Measurements from ENCODE around the gene GADD45A. TPM values are rescaled to one million over a fixed set of nuclear protein-coding genes. Genes with fewer than 3 reads are reported as not detected.
A peak's percentile ranks its signal among the peaks of the same experiment; 100 is the strongest.

GADD45A gene
- total and polyA plus RNA-seq, 12 donors = 26.2 to 148 (median 59.7) TPM

DNA sequence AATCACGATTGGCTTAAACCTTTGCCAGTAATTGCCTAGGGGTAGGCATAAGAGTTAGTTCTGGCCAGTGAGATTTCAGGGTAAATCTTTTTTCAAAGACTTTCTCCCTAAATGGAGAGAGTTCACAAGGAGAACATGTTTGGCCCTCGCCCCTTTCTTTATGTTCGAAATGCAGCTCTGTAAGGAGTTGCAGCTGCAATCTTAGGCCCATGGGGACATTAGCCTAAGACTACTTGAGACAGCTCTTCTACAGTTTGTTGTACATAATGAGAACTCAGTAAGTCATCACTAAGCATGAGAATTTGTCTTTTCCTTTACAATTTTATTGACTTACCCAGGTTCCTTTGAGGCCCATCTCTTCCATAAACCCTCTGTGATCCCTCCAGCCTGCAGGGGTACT lies 40.4 kb upstream of the GADD45A start:
- intact Hi-C loops (cut with DNase I) = no loop called here
- Histone ChIP-seq H3K27ac (peak overlapping the region in 2 of 10 donors; percentile 56 to 75), H3K9me3 (no peaks in the 10 kb centered on the region), H3K36me3 (no peaks in the 10 kb centered on the region), H3K4me3 (no peak overlapping the region), H3K4me1 (peaks cover 8 to 40% (median 26%) of the 10 kb centered on the region in 9 donors), H3K27me3 (no peaks in the 10 kb centered on the region)
- DNase-seq (no peak), ATAC-seq (no peak)
- TF ChIP-seq, protein P1, sequence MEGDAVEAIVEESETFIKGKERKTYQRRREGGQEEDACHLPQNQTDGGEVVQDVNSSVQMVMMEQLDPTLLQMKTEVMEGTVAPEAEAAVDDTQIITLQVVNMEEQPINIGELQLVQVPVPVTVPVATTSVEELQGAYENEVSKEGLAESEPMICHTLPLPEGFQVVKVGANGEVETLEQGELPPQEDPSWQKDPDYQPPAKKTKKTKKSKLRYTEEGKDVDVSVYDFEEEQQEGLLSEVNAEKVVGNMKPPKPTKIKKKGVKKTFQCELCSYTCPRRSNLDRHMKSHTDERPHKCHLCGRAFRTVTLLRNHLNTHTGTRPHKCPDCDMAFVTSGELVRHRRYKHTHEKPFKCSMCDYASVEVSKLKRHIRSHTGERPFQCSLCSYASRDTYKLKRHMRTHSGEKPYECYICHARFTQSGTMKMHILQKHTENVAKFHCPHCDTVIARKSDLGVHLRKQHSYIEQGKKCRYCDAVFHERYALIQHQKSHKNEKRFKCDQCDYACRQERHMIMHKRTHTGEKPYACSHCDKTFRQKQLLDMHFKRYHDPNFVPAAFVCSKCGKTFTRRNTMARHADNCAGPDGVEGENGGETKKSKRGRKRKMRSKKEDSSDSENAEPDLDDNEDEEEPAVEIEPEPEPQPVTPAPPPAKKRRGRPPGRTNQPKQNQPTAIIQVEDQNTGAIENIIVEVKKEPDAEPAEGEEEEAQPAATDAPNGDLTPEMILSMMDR (IDR thresholded peaks at IDR 0.05) = no peak
- 96 to 97% methylated on average over 3 of the region's 3 CpGs for WGBS, 2 donors

DNA sequence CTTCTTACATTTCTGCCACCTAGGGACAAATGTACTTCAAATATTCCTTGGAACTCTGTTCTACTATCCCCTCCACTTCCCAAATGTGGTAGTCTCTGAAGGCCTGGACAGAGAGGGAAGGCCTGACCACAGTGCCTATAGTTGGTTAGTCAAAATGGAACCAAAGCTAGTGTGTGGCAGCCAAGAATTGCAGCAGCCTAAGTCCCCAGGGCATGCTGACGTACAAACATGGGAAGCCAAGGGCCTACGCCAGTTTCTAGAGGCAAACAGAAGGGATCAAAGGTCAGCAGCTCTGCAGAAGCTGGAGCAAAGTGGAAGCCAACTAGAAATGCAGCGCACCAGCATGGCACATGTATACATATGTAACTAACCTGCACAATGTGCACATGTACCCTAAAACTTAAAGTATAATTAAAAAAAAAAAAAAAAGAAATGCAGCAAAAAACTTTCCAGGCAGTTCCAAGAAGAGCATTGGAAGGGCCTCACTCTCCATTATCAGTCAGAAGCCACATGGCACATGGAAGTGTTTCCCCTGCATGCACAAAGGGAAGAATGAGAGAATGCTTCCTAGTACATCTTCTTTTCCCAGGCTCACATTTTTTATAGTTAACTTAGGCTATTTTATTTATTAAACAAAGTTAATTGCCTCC lies 39.4 kb upstream of the GADD45A start:
- H3K36me3 ChIP-seq = no peaks in the 10 kb centered on the region
- DNase-seq (peak; percentile 56 to 82), ATAC-seq (peak; percentile 70 to 87 (median 82))
- WGBS, 2 donors = 37 to 50% methylated on average over 3 of the region's 3 CpGs
- TF ChIP-seq, protein P1 (IDR thresholded peaks at IDR 0.05) = no peak
- intact Hi-C loops (cut with DNase I) = loop anchor here in 2 of 10 donors (5.0 kb wide), 1 partner anchor 37 kb away; no protein-coding TSS in a partner anchor
- peaks cover 8 to 40% (median 26%) of the 10 kb centered on the region in 9 donors for H3K4me1 ChIP-seq
- H3K27ac ChIP-seq = peak overlapping the region in 7 of 10 donors; percentile 21 to 75 (median 56)
- H3K4me3 ChIP-seq = no peak overlapping the region
- no peaks in the 10 kb centered on the region for H3K9me3 ChIP-seq
- H3K27me3 ChIP-seq = no peaks in the 10 kb centered on the region

DNA sequence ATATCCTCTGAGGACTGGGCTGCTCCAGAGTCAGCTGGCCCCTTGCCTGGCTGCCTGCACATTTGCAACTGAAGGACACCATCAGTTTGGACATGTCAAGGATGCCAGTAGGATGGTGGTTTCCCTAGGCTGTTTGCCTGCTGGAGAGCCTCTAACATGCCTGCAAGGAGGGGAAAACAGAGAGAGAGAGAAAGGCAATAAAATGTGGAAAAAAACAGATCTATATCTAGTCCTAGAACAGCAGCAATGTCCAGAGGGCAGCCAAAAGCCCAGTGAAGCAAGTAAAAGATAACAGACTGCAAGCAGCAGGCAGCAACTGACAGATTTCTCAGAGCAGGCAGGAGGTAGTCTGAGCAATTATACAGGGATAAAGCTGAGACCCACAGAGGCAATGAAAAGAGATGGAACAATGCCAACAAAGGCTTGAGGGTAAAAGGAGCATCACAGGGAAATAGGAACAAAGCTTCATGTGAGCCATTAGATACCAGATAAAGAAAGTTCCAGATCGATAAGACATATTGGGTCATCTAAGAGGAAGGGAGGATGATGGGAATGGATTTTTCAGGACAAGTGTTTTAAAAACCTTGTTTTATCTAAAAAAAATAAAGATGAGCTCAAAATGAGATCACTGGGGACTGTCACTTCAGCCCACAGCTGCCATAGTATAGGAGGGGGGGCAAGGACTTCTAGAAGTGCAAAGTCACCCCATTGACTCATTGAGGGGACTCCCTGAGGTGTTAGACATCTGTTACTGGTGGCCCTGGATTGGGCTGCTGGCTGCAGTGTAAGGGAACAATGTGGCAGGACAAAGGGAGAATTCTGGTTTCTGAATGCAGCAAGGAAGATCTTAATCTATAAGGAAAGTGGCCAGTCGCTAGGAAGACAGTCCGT lies 38.6 kb upstream of the GADD45A start:
- Histone ChIP-seq H3K36me3 (no peaks in the 10 kb centered on the region), H3K4me1 (peaks cover 8 to 40% (median 26%) of the 10 kb centered on the region in 9 donors), H3K9me3 (no peaks in the 10 kb centered on the region), H3K27me3 (no peaks in the 10 kb centered on the region), H3K4me3 (no peak overlapping the region), H3K27ac (peak overlapping the region in 9 of 10 donors; percentile 8 to 75 (median 49))
- intact Hi-C loops (cut with DNase I) = loop anchor here in 2 of 10 donors (5.0 kb wide), 1 partner anchor 36 kb away; no protein-coding TSS in a partner anchor
- ATAC-seq (peak; percentile 32 to 74 (median 60)), DNase-seq (peak; percentile 47 to 61)
- TF ChIP-seq, protein P1 (IDR thresholded peaks at IDR 0.05) = no peak
- 39 to 41% methylated on average over 3 of the region's 3 CpGs for WGBS, 2 donors
